Spleen (tissue), 11 donors: ENCODE measurements around the gene TMEM126B. TPM values are rescaled to one million over a fixed set of nuclear protein-coding genes. Genes with fewer than 3 reads are reported as not detected.

Experiments
- DNase-seq: peaks from one replicate; pipeline ENCODE4 v3.0.0-alpha.2; 2020
- H3K27ac ChIP-seq, 8 donors: fragments of 200-600 bp; sonication (generic) in 7 of 8; 1 replicate in 4 of 8; 2 replicates in 4 of 8; pipeline versions ENCODE4 v1.5.0 to v1.8.0; 2016 to 2021; ENCODE audit warnings: inconsistent platforms in 4 of 8, mild to moderate bottlenecking in 4 of 8, moderate library complexity in 1 of 8
- H3K27me3 ChIP-seq, 7 donors: fragments of 200-600 bp; sonication (generic) in 6 of 7; replicated peaks in 1 of 7; 1 replicate in 4 of 7; 2 replicates in 3 of 7; pipeline versions ENCODE4 v1.5.0 to v1.8.0; 2016 to 2021; ENCODE audit warnings: inconsistent platforms in 3 of 7, mild to moderate bottlenecking in 1 of 7
- H3K36me3 ChIP-seq, 6 donors: fragments of 200-600 bp; sonication (generic) in 5 of 6; 1 replicate in 4 of 6; 2 replicates in 2 of 6; pipeline versions ENCODE4 v1.5.0 to v1.8.0; 2016 to 2021; ENCODE audit warnings: inconsistent platforms in 2 of 6
- H3K4me1 ChIP-seq, 6 donors: fragments of 200-600 bp; sonication (generic) in 5 of 6; 1 replicate in 3 of 6; 2 replicates in 3 of 6; pipeline versions ENCODE4 v1.5.0 to v1.8.0; 2016 to 2021; ENCODE audit warnings: inconsistent platforms in 3 of 6
- H3K4me3 ChIP-seq, 8 donors: fragments of 200-600 bp; sonication (generic) in 7 of 8; 1 replicate in 4 of 8; 2 replicates in 4 of 8; pipeline versions ENCODE4 v1.5.0 to v1.8.0; 2016 to 2021; ENCODE audit warnings: inconsistent platforms in 4 of 8, mild to moderate bottlenecking in 4 of 8, moderate library complexity in 2 of 8
- H3K9me3 ChIP-seq, 8 donors: fragments of 200-600 bp; sonication (generic) in 7 of 8; 1 replicate in 4 of 8; 2 replicates in 4 of 8; pipeline versions ENCODE4 v1.5.0 to v1.8.0; 2016 to 2021; ENCODE audit warnings: inconsistent platforms in 4 of 8
- POLR2A ChIP-seq, 3 donors: fragments of 450-650 bp; IDR thresholded peaks; one replicate each; pipeline ENCODE4 v1.5.1; 2017; ENCODE audit warnings: antibody characterized with exemption in 3 of 3, mild to moderate bottlenecking in 1 of 3
- POLR2AphosphoS5 ChIP-seq, 3 donors: sonication (generic); formaldehyde crosslinking; IDR thresholded peaks; one replicate each; pipeline ENCODE4 v1.5.1; 2017; ENCODE audit warnings: antibody characterized with exemption in 3 of 3
- WGBS, 5 donors: extraction: QIAGEN DNeasy Blood & Tissue Kit in 3 of 5; methylation state at CpG; one replicate each; pipeline versions ENCODE4 v1.1.5 to v1.1.7; 2013 to 2018; 5-methylcytosine and 5-hydroxymethylcytosine counted together
- intact Hi-C: fragments of 100-400 bp; cut with DNase I; formaldehyde crosslinking; loops from one replicate; pipeline ENCODE4 v1.15.0; 2023; ENCODE audit warnings: low total_unique reads
- polyA plus RNA-seq, 3 donors: library from polyadenylated mRNA; stranded (reverse); fragments of 200-250 nt; gene quantifications; one replicate each; pipeline ENCODE4 v1.2.1, GENCODE V29; 2013
- total RNA-seq, 7 donors: library from RNA; depleted of rRNA in 3 of 7; stranded (reverse); fragments of >200 nt in 3 of 7; fragmentation: NEBNext Ultra II Directional in 4 of 7; extraction: Animal tissue kit (Norgen Biotek cat#: 25700) in 4 of 7; gene quantifications; one replicate each; pipeline versions ENCODE4 v1.1.0 to v1.2.1, GENCODE V29; 2016 to 2021
- TF ChIP-seq, protein P1 (sequence below), 11 experiments: fragments of 200-600 bp in 7 of 11; fragments of 450-650 bp in 4 of 11; sonication (generic) in 4 of 11; IDR thresholded peaks in 8 of 11; conservative IDR thresholded peaks in 3 of 11; 1 replicate in 7 of 11; 2 replicates in 4 of 11; pipeline versions ENCODE4 v1.4.0 to v1.8.0; 2016 to 2021; ENCODE audit warnings: antibody characterized with exemption in 11 of 11, inconsistent platforms in 4 of 11, mild to moderate bottlenecking in 1 of 11
- donor health status: healthy with polysubstance abuse.
- donor health status: DM: no; HTN: no; CAD: no; lungs with moderate emphysema.
- donor health status: DM: no; HTN: no; CAD: no.
- donor health status: Bipolar disorder and iron deficiency.
- donor health status: healthy.
- donor health status: DM: no; HTN: no; CAD: no.
- donor health status: DM: yes; HTN: yes; CAD: no.

TMEM126B gene
- total and polyA plus RNA-seq, 10 donors = 32.5 to 84.0 (median 47.7) TPM

DNA sequence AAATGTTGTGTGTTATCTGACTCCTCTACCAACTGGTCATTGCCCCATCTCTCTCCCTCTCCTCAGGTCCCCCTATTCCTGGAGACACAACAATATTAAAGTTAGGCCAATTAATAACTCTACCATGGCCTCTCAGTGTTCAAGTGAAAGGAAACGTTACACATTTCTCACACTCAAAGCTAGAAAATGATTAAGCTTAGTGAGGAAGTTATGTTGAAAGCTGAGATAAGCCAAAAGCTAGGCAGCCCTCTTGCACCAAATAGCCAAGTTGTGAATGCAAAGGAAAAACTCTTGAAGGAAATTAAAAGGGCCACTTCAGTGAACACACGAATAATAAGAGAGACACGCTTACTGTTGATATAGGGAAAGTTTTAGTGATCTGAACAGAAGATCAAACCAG lies 8.1 kb upstream of the TMEM126B start:
- H3K9me3 ChIP-seq = no peaks in the 10 kb centered on the region
- H3K36me3 ChIP-seq = no peaks in the 10 kb centered on the region
- H3K27ac ChIP-seq = no peak overlapping the region
- intact Hi-C loops = no loop called here
- H3K27me3 ChIP-seq = no peaks in the 10 kb centered on the region
- WGBS, 5 donors = 65 to 77% (median 67%) methylated on average over 3 of the region's 3 CpGs
- peaks cover 0 to 1% (median 0%) of the 10 kb centered on the region in 6 donors for H3K4me1 ChIP-seq
- no peak for DNase-seq
- H3K4me3 ChIP-seq = no peak overlapping the region
- no peak for TF ChIP-seq POLR2AphosphoS5 (IDR thresholded peaks at IDR 0.05)
- TF ChIP-seq POLR2A (IDR thresholded peaks at IDR 0.05) = no peak
- TF ChIP-seq, protein P1, sequence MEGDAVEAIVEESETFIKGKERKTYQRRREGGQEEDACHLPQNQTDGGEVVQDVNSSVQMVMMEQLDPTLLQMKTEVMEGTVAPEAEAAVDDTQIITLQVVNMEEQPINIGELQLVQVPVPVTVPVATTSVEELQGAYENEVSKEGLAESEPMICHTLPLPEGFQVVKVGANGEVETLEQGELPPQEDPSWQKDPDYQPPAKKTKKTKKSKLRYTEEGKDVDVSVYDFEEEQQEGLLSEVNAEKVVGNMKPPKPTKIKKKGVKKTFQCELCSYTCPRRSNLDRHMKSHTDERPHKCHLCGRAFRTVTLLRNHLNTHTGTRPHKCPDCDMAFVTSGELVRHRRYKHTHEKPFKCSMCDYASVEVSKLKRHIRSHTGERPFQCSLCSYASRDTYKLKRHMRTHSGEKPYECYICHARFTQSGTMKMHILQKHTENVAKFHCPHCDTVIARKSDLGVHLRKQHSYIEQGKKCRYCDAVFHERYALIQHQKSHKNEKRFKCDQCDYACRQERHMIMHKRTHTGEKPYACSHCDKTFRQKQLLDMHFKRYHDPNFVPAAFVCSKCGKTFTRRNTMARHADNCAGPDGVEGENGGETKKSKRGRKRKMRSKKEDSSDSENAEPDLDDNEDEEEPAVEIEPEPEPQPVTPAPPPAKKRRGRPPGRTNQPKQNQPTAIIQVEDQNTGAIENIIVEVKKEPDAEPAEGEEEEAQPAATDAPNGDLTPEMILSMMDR (IDR thresholded peaks at IDR 0.05 in 8 of 11, conservative IDR thresholded peaks at IDR 0.05 in 3 of 11) = no peak

DNA sequence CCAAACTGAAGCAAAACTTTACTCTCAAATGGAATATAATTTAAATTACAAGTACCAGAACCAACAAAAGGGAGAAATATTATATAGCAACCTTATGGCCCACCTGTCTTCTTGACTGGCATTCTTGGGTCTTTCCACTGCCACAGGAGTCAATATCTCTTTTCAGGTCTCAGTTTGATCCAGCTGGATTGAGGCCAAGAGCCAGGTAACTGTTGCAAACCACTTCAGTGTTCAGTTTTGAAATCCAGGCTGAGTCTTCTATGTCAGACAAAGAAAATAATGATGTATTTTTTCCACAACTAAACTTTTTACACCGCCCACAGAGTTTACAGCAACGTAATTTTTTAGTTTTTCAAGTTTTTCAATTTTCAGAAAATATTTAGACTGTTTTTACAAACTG lies 1.9 kb upstream of the TMEM126B start:
- peak overlapping the region in 6 of 8 donors; percentile 90 to 95 (median 92) for H3K27ac ChIP-seq
- WGBS, 5 donors = 68 to 89% (median 76%) methylated on average over 2 of the region's 2 CpGs
- no peak for DNase-seq

DNA sequence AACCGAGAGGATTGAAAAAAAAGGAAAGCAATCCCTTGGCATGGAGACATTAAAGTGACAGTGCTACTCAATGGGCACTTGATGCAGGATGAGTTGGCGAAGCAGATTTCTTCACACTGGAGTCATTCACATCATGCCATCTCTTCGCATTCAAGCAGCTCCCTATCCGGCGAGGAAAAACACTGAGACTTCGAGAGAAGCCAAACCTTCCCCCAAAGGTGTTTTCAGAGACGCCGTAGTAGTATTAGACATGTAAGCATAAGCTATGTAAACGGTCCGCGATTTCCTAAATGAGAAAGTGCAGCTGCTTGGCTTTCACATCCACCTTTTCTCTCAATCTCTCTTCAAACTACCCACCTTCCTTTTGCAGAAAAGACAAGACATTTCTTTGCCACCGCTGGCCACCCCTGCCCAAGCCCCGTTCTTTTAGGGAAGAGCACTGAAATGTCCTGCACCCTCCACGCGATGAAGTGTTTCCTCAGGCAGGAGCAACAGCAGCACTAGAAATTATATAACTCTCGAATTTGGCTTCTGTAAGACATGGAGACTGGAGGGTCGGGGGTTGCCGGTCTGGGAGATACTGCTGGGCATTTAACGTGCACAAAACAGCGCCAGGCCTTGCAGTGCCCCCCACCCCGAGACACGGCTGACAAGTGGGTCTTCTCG lies 928 bp upstream of the TMEM126B start, which contains the start of gene DLG2:
Gene DLG2, minus strand, starts transcription at position 13 of the 666 bp plus-strand sequence.
- peaks cover 0 to 23% (median 9%) of the 10 kb centered on the region in 6 donors for H3K36me3 ChIP-seq
- H3K4me3 ChIP-seq = peak within 1 kb of the TSS; percentile 70 to 93 (median 79)
- intact Hi-C loops = no loop called here
- no peak for DNase-seq
- TF ChIP-seq POLR2A (IDR thresholded peaks at IDR 0.05) = no peak
- TF ChIP-seq, protein P1 (IDR thresholded peaks at IDR 0.05 in 8 of 11, conservative IDR thresholded peaks at IDR 0.05 in 3 of 11) = no peak
- no peak for TF ChIP-seq POLR2AphosphoS5 (IDR thresholded peaks at IDR 0.05)
- H3K4me1 ChIP-seq = peaks cover 5 to 57% (median 33%) of the 10 kb centered on the region in 6 donors
- H3K9me3 ChIP-seq = no peaks in the 10 kb centered on the region
- no peaks in the 10 kb centered on the region for H3K27me3 ChIP-seq
- H3K27ac ChIP-seq = peak within 1 kb of the TSS; percentile 74 to 95 (median 92)
- 0 to 4% (median 1%) methylated on average over 23 of the region's 23 CpGs for WGBS, 5 donors

More for the DNA sequence above, 1.9 kb upstream of the TMEM126B start:
- Histone ChIP-seq H3K9me3 (no peaks in the 10 kb centered on the region), H3K27me3 (no peaks in the 10 kb centered on the region), H3K4me3 (peak overlapping the region in 5 of 8 donors; percentile 70 to 93 (median 88)), H3K4me1 (peaks cover 5 to 56% (median 33%) of the 10 kb centered on the region in 6 donors), H3K36me3 (peaks cover 0 to 14% (median 4%) of the 10 kb centered on the region in 6 donors)
- TF ChIP-seq POLR2A (IDR thresholded peaks at IDR 0.05) (no peak), POLR2AphosphoS5 (IDR thresholded peaks at IDR 0.05) (no peak)
- TF ChIP-seq, protein P1 (IDR thresholded peaks at IDR 0.05 in 8 of 11, conservative IDR thresholded peaks at IDR 0.05 in 3 of 11) = no peak
- intact Hi-C loops = no loop called here

DNA sequence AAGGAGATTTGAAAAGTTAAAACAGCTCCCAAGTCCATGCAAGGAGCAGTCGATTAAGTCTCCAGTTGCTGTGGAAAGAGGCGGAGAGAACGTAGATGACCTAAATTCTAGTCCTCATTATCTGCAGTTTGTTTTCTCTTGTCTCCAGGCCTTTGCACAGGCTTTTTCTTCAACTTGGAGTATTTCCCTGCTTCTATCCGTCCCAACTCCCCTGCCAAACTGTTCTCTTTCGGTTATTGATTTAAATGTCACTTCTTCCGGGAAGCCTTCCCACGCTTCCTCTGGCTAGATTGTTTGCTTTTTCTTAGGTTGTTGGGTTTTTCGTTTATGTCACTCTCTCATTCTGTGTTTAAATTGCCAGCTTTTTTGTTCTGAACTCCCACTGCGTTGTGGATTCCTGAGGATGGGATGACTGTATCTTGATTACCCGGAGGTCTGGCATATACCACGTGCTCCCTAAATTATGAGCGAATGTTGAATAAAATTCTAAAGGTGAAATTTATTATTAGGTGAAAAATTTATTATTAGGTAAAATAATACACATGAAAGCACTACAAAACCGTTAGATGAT lies 463 bp downstream of the TMEM126B start:
- TF ChIP-seq POLR2AphosphoS5 (IDR thresholded peaks at IDR 0.05) (no peak), POLR2A (IDR thresholded peaks at IDR 0.05) (no peak)
- TF ChIP-seq, protein P1 (IDR thresholded peaks at IDR 0.05 in 8 of 11, conservative IDR thresholded peaks at IDR 0.05 in 3 of 11) = no peak
- 1 to 2% (median 2%) methylated on average over 13 of the region's 13 CpGs for WGBS, 5 donors
- intact Hi-C loops = no loop called here

More for the DNA sequence above, 463 bp downstream of the TMEM126B start:
- Histone ChIP-seq H3K36me3 (peaks cover 0 to 32% (median 12%) of the 10 kb centered on the region in 6 donors), H3K4me3 (peak overlapping the region; percentile 70 to 93 (median 79)), H3K9me3 (no peaks in the 10 kb centered on the region), H3K27me3 (no peaks in the 10 kb centered on the region), H3K27ac (peak overlapping the region; percentile 74 to 95 (median 92)), H3K4me1 (peaks cover 5 to 57% (median 33%) of the 10 kb centered on the region in 6 donors)
- no peak for DNase-seq
